ENCODE results near the gene PDK3.

Gene PDK3

DNA sequence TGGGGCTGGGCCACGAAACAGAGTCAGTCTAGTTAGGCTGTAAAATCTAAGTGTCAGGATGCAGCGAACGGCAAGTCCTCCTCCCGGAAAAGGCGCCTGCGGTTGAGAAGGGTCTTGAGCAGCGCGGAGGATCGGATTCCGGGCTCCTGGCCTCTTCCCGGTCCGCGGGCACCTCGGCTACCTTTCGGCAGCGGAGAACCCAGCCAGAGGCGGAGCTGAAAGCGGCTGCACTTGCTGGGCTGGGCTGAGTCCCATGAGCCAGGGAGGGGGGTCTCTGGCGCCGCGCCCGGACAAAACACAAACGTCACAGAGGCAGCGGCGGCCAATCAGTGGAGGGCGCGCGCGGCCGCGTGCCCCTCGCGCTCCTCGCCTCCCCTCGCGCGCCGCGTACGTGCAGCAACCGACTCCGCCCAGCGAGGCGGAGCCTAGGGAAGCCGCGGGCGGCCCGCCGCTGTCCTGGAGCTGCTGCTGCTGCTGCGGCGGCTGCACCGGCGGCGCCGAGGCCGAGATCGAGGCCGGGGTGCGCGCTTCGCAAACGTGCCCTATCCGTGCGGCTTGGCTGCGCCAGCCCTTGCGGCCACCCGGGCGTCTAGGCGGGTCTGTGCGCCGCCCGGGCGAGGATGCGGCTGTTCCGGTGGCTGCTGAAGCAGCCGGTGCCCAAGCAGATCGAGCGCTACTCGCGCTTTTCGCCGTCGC is at the start of gene PDK3:
Gene PDK3 (plus strand): TSS at position 451 of the 696 bp plus-strand sequence. CDS start 170 bp downstream, at position 621.
- DNase-seq (ENCODE audit: low spot score), result peak; percentile 88

DNA sequence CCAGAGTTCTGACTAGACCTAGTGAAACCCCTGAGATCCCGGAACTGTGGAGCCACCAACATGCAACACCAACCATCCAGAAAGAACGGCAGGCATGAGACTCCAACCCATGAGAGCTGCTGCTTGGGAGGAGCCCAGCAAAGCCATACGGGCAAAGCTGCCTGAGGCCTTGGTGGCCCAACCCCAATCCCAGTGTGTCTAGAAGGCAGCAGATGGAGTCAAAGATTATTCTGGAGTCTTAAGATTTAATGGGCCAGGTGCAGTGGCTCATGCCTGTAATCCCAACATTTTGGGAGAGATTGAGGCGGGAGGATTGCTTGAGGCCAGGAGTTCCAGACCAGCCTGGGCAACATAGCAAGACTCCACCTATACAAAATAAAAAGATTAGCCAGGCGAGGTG is 49.2 kb upstream of the PDK3 start:
- DNase-seq (ENCODE audit: low spot score), result no peak

DNA sequence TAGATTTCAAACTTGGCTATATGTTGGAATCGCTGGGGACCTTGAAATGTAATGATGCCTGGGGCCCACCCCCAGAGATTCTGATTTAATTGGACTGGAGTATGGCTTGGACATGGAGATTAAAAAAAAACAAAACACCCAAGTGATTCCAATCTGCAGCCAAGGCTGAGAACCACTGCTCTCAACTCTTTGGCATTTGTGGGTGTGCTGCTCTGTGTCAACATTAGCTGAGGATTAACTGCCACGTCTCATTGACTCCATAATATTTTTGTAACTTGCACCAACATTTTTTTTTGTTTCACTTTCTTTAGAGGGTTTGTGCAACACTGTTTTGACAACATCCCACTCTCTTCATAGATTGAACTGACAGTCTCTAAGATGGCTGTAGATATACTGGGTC is 41.1 kb upstream of the PDK3 start:
- no peak for DNase-seq (ENCODE audit: low spot score)

DNA sequence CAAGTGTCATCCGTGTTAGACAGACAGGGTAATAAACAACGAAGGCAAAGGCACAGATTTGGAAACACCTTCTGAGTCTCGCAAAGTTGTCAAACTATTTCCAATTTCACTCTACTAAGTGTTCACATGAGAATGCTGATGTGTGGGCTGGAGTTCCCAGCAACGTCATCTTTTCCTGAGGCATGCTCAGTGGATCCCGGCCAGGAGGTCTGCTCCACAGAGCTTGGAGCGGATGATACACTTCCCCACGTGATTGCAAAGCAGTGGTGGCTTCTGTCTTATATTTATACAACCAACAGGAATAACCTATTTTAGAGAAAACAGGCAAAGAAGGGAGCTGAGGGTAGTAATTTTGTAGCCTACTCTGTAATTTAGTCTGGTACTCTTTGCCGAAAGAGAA is 40.1 kb upstream of the PDK3 start:
- no peak for DNase-seq (ENCODE audit: low spot score)

DNA sequence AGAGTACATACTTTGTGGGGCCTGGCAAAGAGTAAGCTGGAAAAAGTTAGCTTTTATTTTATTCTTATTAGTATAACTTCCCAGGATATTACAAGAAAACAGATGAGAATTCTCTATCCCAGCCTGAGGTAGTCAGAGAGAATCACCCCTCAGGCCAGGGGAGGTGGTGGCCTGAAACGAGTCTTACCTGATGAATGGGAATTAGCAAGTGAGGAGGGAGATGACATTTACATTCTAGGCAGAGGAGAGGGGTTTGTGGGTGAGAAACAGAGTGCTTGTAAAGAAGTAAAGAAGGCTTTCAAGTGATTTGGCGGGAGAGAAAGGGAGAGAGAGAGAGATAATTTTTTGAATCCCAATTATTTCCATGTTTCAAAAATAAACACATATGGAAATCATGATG is 39.3 kb upstream of the PDK3 start:
- DNase-seq (ENCODE audit: low spot score), result no peak

DNA sequence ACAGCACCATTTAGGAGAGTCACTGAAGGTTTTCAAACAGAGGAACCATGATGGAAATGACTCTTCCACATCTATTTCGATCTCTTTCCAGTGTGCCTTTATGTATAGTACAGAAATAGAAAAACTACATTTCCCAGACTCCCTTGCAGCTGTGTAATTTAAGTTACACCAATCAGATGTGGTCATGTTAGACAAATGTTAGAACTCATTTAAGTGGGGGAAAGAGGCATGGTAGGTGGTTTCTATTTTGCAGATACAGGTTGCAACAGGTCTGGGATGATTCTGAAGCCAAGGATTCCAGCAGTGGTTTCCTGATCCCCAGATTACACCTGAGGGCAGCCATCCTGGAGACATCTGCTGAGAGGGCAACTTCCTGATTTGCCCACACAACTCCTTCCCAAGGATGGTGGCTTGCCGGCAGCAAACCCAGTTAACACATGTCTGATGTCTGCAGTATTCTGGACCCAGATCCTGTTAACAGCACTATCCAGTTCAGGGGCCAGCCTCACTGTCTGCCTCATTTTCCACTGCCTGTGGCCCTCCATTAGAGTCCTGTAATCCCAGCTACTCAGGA is 38.7 kb upstream of the PDK3 start:
- peak; percentile 1 for DNase-seq (ENCODE audit: low spot score)

DNA sequence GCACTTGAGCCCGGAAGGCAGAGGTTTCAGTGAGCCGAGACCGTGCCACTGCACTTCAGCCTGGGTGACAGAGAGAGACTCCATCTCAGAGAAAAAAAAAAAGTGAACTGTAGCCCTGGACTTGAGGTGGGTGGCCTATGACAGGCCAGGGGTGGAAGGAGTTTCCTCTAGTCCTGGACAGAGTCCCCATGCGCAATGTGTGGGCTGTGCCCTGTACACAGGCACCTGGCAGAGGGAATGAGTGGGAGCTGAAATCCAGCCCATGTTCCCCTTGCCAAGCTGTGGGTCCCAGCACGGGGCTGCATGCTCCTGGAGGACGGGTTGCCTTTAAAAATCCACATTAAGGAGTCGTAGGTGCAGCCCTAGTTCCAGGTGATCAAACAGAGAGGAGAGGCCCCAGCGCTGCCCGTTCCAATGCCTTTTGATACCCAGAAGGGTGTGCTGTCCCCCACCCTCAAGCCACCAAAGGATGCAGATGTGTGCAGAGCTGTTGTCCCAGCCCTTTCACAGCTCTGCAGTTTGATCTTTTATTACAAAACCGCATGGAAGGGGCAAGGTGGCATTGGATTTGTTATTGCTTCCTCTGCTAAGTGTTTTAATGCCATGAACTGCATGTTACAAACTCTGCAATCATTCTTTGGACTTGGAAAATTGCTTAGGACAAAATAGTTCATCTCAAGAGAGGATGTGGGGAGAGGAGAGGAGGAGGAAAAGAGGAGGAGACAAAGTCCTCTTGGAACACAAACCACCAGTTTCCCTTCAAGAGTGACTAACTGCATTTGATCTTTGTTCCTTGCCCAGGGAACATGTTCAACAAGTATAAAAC is 38.0 kb upstream of the PDK3 start:
- no peak for DNase-seq (ENCODE audit: low spot score)

DNA sequence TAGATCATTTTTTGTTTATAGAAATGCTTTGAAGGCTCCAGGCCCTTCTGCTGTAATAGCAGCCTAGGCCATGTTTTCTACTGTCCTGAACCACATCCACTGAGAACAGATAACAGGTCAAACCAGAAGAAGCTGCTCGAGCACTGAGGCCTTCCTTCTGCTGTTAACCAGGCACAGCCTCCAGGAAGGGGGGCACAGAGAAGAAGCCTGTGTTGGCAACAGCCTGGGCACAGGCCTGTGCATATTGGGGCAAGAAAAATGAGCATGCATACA is 37.4 kb upstream of the PDK3 start:
- no peak for DNase-seq (ENCODE audit: low spot score)

DNA sequence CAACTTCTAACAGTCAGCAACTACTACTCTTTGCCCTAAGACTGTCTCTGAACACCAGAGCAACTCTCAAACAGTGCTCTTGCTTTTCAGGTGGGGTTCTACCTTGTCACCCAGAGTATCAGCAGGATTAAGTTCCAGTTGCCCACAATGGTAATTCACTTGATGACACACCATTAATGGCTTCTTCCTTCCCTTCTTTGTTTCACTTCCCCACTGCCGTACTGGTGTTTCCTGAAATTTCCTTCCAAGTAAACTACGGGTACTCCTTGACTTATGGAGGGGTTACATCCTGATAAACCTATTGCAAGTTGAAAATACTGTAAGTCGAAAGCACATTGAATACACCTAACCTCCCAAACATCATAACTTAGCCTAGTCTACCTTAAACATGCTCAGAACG is 36.6 kb upstream of the PDK3 start:
- DNase-seq (ENCODE audit: low spot score), result no peak

DNA sequence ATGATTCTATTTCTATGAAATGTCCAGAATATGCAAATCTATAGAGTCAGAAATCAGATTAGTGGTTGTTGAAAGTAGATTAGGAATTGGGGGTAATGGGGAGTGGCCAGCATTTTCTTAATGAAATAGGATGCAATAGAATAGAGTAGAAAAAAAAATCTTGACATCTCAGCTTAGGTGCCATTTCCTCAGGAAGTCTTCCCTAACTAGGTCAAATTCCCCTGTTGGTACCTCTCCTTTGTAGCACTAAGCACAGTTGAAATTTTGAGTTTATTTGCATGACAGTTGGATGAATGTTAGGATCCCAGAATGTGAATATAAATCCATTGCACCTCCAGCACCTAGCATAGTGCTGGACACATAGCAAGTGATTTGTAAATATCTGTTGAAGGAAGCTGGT is 30.0 kb upstream of the PDK3 start:
- no peak for DNase-seq (ENCODE audit: low spot score)

DNA sequence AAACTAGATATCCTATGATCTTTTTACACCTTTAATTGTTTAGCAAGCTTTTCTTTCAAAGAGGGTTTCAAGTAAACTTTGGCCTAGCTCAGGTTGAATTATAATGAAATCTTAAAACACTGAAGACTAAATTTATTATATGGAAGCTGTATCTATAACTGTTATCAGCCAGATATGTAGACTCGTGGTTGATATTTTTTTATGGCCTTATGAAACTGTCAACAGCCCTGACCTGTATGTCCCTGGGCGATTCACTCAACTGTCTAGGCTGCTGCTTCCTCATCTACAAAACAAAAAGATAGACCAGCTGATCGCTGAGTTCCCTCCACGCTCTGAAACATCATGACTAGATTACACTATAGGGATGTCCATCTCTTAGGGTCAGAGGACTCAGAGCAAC is 21.2 kb upstream of the PDK3 start:
- DNase-seq (ENCODE audit: low spot score), result no peak

DNA sequence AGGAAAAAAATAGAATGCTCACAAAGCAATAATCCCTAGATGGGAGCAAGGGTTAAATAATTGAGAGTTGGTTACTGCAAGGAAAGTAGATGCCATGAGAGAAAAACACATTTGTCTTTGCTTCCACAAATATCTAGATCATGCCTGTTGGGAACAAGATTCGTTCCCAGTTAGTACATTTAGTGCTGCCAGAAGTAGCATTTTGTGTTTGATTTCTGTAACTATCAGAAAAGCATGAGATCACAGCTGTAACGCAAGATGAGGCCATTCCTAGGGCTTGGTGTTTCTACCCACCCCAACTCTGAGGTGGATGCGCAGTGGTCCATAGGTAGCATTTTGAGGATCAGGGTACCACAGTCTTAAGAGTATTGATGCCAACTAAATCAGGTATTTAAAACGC is 20.4 kb upstream of the PDK3 start:
- no peak for DNase-seq (ENCODE audit: low spot score)

DNA sequence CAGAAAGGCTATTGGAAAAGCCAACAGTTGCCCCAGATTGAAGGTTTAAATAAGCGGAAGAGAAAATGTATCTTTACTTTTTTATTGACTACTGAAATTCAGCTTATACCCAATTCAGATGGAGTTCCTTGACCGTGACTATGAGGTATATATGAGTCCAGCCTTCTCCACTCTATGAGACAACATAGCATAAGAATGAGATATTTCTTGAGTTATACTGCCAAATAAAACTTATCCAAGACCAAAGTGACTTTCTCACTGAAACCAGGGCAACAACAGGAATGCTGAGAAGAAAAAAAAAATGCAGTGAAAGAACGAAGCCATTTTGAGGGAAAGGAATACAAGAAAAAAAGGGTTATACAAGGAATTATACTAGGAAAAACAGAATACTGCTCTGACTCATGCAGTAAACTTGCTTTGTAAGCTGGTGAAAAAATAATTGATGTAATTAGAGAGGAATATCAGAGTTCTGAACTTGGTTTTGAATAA is 16.3 kb upstream of the PDK3 start:
- DNase-seq (ENCODE audit: low spot score), result no peak

DNA sequence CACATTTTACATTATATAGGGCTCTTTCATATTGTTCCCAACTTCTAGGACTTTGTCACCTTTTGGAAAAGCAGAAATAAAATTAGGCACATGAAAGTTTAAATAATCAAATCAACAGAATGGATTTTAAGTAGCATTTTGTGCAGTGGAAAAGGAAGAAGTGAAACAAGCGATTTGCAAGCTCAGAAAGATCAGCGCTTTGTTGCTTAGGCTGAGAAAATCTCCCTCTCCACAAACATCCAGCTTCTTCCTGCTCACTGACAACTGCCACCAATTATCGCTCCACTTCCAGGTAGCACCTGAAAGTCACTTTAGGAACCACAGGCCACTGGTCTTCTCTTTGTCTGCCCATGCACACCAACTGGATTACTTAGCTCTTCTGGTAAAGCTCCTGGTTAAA is 2.0 kb upstream of the PDK3 start:
- DNase-seq (ENCODE audit: low spot score), result no peak

DNA sequence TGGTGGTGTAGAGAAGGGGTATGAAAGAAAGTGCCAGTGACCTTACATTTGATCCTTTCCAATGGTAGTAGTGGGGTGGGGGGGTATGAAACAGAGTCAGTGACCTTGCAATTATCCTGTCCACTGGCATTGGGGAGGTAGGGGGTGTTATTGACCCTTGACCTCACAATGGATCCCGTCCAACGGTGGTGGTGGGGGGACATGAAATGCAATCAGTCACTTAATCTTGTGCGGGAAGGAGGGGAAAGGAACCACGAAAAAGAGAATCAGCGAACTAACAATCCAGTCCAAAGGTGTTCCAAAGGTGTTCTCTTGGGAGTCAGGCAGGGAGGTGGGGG is 619 bp upstream of the PDK3 start:
- no peak for DNase-seq (ENCODE audit: low spot score)

DNA sequence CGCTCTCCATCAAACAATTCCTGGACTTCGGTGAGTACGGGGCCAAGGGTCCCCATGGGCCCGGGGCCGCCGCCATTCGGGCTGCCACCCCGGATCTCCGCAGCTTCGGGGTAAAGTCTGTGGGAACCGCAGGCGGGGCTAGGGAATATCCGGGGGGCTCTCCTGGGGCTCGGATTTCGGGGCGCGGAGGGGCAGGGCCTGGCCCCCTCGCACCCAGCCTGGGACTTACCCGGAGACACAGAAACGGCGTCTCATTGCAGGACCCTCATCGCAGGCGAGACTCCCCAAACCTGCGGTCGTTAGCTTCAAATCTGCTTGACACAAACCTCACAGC is 413 bp downstream of the PDK3 start:
- DNase-seq (ENCODE audit: low spot score), result no peak

DNA sequence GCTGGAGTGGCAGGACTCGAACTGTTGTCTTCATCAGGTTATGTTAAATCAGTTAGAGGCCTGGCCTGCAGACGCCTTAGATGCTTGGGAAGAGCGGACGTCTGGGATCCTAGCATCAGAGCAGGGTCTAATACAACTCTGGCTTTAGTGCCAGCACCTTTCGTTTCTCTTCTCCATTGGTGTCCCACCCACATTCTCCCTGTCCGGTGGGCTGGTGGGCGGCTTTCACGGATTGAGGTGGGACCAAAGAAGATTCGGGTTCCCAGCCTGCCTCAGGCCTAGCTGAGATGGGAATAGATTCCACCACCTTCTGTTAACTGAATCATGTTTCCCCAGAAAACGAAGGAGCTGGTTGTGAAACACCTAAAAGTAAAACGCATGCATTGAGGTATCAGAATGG is 939 bp downstream of the PDK3 start:
- no peak for DNase-seq (ENCODE audit: low spot score)

DNA sequence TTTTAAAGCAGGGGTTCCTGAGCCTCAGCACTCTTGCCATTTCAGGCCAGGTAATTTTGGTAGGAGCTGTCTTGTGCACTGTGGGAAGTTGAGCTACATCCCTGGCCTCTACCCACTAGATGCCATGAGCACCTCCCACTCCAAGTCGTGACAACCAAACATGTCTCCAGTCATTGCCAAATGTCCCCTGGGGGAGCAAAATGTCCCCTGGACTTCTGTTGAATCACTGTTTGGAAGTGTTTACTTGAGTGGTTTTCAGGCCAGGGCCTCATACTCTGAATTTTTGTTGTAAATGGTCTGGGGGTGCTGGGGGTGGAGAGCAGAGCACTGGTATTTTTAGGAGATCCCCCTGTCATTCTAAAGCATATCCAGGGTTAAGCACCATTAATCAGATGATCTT is 3.2 kb downstream of the PDK3 start:
- no peak for DNase-seq (ENCODE audit: low spot score)

DNA sequence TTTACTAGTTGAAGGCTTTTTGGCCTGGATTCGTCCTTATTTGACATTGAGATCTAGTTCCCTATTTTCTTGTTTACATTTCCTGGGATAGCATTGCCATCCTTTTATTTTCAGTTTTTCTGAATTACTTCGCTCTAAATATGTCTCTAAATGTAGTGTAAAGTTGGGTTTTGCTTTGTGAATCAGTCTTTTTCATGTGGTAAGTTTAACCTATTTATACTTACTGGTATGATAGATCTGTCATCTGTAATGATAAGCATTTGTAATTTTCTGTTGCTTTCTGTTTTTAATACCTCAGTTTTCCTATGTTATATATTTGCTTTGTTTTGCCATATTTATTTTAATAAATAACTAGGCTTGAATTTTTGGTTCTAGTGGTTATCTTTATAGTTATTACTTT is 6.7 kb downstream of the PDK3 start:
- DNase-seq (ENCODE audit: low spot score), result no peak

DNA sequence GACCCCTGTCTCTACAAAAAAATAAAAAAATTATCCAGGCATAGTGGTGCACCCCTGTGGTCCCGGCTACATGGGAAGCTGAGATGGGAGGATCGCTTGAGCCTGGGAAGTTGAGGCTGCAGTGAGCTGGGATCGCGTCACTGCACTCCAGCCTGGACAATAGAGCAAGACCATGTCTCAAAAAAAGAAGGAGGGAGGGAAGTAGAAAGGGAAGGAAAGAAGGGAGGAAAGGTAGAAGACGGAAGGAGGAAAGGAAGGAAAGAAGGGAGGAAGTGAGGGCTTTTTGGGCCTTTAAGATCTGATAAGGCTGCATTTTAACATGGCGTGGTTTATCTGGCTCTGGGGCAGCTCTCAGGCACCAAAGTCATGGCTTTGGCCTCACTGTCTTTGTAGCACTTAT is 10.4 kb downstream of the PDK3 start:
- DNase-seq (ENCODE audit: low spot score), result no peak

DNA sequence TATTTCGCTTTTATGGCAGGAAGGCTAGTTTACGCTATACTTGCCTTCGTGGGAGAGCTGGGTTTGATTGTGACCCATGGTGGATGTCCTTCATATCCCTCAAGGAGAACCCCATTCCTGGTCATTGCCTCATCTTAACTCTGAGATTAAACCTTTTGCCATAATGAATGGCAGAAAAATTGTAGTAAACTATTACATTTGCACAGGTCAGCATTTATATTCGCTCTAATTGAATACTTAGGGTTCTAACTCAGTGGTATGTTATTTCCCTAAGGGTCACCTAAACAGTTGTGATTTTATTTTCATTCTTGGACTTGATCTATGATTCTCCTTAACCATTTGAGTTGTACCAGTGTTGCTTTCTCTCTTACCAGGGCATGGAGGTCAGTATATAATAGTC is 13.4 kb downstream of the PDK3 start:
- no peak for DNase-seq (ENCODE audit: low spot score)

DNA sequence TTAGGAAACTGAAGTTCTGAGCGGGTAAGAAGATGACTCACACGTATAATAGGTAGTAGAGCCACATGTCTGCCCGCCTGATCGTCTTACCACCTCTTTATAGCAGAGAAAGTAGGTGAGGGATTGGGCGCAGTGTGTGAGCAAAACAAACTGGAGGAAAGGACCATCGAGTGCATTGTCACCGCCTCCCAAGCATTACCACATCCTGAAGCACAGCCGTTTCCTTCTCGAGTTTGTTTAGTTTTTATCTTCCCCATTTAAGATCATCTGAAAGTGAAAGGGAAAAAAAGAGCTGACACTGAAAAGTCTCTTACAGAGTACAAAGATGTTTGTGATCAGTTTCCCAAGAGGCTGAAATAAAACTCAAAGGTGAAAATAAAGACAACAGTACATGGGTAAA is 14.8 kb downstream of the PDK3 start:
- peak; percentile 86 for DNase-seq (ENCODE audit: low spot score)

DNA sequence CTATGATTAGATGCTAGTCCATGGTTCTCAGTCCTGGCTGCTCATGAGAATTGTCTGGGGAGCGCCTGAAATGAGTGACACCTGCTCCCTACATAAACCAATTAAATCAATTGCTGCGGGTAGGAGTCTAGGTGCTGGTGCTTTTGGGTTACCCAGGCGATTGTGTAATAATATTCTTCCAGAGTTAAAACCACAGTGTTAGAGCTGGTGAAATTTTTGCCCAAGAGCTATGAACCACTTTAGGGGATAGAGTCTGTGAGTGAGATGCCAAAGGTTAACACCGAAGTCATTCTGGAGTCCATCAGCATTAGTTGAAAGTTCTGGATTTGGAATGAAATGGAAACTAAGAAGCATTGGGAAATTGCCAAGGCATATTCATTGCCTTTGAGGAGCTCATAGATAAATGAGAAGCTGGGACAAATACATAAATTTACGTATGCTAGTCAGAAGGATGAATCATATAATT is 15.3 kb downstream of the PDK3 start:
- DNase-seq (ENCODE audit: low spot score), result no peak
